Activated CD8-positive, alpha-beta memory T cell treated with anti-CD3 and anti-CD28 coated beads for 4 hours (primary cell): ENCODE measurements around the gene MC1R.
"Not testable (repeated sequence)": the region's sequence is repeated elsewhere in the genome, so short reads cannot be mapped to it uniquely, and the experiment has no call there.

Source experiments
- DNase-seq, 2 donors: peaks; one replicate each; pipeline ENCODE4 v3.0.0-alpha.2; 2020; ENCODE audit warnings: low read depth in 2 of 2

Gene MC1R

DNA sequence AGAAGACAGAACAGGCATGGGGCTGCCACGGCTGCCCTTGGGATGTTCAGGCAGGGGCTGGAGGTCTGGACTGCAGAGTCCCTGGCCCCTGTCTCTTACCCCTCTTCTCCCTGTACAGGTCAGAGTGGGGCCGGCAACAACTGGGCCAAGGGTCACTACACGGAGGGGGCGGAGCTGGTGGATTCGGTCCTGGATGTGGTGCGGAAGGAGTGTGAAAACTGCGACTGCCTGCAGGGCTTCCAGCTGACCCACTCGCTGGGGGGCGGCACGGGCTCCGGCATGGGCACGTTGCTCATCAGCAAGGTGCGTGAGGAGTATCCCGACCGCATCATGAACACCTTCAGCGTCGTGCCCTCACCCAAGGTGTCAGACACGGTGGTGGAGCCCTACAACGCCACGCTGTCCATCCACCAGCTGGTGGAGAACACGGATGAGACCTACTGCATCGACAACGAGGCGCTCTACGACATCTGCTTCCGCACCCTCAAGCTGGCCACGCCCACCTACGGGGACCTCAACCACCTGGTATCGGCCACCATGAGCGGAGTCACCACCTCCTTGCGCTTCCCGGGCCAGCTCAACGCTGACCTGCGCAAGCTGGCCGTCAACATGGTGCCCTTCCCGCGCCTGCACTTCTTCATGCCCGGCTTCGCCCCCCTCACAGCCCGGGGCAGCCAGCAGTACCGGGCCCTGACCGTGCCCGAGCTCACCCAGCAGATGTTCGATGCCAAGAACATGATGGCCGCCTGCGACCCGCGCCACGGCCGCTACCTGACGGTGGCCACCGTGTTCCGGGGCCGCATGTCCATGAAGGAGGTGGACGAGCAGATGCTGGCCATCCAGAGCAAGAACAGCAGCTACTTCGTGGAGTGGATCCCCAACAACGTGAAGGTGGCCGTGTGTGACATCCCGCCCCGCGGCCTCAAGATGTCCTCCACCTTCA, 16.2 kb downstream of the MC1R start:
- DNase-seq = no peak

DNA sequence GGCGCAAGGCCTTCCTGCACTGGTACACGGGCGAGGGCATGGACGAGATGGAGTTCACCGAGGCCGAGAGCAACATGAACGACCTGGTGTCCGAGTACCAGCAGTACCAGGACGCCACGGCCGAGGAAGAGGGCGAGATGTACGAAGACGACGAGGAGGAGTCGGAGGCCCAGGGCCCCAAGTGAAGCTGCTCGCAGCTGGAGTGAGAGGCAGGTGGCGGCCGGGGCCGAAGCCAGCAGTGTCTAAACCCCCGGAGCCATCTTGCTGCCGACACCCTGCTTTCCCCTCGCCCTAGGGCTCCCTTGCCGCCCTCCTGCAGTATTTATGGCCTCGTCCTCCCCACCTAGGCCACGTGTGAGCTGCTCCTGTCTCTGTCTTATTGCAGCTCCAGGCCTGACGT, 17.0 kb downstream of the MC1R start:
- DNase-seq = not testable (repeated sequence)

DNA sequence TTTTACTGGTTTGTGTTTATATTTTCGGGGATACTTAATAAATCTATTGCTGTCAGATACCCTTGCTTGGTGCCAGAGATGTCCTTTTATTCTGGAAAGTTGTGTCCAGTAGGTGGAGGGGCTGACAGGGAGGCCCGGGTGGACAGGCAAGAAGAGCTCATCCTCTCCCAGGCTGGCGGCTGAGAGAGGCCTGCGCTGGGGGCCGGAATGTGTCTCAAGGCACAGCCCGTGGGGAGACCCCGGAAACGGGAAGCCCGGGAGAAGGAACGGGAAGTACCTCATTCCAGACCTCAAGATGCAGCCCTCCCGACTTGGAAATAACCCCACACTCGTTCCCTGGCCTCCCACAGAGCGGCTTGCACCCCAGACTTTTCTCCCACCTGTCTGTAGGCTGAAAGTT, 17.4 kb downstream of the MC1R start:
- no peak for DNase-seq

DNA sequence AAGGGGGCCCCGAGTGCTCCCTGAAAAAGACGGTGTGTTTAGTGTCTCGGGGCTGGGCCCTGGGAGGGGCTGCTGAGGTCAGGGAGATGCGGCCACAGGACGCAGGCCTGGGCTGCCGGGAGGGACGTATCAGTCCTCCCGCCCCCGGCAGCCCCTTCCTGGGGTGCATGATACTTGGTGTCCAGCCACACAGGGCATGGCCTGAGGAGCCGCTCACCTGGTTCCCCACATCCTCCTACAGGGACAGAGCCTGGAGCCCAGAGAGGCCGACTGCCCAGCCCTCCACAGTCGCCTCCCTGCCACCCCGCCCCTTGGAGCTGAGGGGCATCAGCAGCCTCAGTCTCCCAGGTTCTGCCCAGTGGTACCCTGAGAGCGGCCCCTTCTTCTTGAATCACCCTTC, 17.8 kb downstream of the MC1R start:
- no peak for DNase-seq

DNA sequence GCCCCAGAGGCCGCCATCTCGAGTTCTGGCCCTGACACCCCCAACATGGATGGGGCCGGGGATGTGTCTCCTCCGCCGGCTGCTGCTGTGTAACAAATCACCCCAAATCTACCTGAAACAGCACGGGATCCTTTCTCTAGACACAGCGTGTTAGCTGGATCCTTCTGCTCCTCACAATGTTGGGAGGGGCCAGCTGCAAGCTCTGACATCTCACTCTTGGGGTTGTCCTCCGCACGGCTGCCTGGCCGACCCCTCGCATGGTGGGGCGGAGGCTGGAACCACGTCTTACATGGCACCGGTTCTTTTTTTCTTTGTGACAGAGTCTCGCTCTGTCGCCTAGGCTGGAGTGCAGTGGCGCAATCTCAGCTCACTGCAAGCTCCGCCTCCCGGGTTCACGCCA, 18.3 kb downstream of the MC1R start:
- DNase-seq = no peak

DNA sequence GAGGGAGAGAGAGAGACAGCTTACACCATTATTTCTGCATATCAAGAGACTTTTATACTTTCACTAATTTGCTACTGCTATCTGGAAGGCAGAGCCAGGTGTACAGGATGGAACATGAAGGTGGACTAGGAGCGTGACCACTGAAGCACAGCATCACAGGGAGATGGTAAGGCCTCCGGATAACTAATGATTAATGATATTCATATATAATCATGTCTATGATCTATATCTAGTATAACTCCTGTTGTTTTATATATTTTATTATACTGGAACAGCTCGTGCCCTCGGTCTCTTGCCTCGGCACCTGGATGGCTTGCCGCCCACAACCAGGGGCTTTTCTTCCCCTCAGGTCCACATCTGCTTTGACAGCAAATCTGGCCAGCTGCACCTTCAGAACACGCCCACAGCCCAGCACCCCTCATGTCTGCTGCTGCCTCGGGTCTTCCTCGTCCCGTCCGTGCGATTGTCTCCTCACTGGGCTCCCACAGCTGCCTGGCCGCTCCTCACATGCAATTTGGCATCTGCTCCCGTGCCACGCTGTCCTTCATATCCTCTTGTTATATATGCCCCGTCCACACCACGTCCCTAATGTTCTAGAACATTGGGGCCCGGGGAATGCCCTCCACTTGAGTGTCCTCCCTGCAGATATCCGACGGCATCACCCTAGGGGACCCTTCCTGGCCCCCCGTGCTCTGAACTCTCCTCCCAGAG, 19.7 kb downstream of the MC1R start:
- no peak for DNase-seq

DNA sequence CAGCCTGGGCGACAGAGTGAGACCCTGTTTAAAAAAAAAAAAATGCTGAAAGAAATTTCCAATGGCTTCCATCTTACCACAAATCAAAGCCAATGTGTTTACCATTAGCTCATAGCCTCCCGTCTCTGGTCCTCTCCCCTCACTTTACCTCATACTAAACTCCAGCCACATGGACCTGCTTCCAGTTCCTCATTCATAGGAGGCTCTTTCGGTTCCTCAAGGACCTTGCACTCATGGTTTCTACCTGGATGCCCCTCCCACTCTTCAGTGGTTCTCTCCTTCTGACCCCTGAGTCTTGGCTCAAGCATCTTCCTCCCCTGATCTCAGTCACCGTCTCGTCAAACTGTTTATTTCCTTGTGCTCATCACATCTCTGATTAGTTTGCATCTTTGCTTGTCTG, 26.1 kb downstream of the MC1R start:
- no peak for DNase-seq

DNA sequence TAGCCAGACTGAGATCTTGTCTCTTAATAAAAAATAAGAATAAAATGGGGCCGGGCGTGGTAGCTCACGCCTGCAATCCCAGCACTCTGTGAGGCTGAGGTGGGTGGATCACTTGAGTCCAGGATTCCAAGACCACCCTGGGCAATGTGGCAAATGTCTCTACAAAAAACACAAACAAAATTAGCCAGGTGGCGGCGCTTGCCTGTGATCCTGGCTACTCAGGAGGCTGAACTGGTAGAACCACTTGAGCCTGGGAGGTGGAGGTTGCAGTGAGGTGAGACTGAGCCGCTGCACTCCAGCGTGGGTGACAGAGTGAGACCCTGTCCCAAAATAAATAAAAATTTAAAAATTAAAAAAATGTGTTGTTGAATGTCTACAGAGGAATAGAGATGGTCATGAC, 27.0 kb downstream of the MC1R start:
- DNase-seq = no peak

DNA sequence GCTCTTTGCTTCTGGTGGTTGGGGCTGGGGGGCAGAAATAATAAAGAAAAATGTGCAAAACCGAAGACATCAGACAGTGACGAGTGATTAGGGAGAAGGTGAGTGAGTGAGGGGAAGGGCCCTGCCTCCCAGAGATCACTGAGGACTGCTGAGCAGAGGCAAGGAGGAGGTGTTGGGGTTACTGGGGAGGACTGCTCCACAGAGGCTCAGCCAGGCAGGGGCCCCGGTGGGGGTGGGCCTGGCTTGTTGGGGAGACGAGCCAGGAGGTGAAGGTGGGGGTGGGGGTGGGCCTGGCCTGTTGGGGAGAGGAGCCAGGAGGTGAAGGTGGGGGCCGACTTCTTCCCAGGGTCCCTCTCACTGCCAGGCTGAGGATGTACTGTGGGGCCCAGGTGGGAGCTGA, 27.9 kb downstream of the MC1R start:
- DNase-seq = no peak

DNA sequence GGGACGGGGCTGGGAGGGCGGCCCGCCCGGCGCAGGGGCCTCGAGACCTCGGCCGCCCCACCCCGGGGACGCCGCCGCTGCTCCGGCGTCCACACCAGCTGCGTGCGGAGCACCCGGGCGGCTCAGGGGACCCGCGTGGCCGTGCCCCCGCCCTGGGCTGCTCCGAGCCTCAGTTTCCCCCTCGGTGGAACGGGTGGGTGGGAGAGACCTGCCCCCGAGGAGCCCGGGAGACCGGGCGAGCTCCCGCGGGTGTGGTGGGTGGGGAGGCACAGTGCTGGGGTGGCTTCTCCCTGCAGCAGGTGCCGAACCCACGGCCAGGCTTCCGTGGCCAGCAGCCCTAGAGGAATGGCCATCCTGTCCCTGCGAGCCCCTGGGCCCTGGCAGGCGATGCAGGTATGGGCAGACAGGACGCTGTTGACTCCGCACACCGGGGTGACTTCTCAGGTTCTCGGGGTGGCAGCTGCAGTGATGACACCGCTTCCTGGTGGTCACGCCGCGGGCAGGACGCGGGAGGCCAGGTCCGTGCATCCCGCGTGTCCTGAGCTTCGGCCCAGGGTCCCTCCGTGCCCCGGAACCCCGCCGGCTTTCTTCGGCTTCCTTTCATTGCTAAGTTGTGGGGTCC, 30.6 kb downstream of the MC1R start:
- DNase-seq = no peak

DNA sequence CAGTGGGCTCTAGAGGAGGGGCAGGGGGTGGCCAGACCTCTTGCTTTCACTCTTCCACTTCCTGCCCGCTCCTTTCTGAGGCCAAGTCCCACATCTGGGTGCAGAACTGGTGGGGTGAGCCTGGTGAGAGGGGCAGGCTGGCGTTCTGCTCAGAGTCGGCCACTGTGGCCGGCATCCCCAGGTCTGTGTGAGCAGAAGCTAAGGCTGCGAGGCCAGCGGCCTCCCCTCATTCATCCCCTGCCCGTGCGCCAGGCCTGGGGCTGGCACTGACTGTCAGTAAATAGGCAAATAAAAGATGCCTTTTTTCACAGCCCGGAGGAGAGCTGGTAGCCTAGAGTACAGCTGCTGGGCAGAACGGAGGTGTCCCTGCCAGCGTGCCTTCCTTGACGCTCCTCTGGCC, 31.1 kb downstream of the MC1R start:
- no peak for DNase-seq

DNA sequence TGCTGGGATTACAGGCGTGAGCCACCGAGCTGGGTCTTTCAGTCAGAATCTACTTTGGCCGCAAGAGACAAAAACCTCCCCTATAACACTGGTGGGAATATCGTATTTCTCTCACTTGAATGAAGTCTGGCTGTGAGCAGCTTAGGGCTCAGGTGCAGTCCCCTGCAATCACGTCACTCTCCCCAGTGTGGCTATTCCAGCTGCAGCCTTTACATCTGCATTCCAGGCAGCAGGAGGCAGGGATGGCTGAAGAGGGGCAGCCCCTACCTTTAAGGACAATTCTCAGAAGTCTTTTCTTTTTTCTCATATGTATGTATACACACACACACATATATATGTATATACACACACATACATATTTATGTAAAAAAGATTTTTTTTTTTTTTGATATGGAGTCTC, 32.8 kb downstream of the MC1R start:
- no peak for DNase-seq

DNA sequence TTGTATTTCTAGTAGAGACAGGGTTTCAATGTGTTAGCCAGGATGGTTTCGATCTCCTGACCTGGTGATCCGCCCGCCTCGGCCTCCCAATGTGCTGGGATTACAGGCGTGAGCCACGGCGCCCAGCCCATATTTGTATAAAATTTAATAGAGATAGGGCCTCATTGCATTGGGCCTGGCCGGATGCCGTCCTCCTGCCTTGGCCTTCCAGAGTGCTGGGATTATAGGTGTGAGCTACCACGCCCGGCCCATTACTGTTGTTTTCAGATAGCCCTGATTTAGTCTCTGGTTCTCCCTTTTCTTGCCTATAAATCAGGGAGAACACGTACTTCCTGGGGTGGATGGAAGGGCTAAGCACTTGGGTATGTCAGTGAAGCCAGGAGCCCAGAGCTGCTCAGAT, 33.4 kb downstream of the MC1R start:
- no peak for DNase-seq

DNA sequence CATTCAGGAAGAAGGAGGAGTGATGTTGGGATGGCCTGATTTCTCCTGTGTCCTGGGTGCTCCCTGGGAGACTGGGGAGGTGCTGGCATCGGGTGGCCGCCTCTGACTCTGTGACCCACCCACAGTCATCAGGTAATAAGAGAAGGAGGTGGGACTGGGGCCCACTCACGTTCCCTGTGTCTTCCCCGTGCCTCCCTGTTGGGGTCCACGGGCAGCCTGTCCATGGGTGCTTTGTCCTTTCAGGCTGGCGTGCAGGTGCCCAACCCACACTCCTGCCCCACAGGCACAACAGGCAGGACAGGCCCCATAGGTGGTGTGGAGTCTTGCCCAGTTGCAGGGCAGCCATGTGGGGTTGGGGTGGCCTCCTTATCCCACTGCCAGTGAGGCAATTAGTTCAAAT, 33.9 kb downstream of the MC1R start:
- no peak for DNase-seq

DNA sequence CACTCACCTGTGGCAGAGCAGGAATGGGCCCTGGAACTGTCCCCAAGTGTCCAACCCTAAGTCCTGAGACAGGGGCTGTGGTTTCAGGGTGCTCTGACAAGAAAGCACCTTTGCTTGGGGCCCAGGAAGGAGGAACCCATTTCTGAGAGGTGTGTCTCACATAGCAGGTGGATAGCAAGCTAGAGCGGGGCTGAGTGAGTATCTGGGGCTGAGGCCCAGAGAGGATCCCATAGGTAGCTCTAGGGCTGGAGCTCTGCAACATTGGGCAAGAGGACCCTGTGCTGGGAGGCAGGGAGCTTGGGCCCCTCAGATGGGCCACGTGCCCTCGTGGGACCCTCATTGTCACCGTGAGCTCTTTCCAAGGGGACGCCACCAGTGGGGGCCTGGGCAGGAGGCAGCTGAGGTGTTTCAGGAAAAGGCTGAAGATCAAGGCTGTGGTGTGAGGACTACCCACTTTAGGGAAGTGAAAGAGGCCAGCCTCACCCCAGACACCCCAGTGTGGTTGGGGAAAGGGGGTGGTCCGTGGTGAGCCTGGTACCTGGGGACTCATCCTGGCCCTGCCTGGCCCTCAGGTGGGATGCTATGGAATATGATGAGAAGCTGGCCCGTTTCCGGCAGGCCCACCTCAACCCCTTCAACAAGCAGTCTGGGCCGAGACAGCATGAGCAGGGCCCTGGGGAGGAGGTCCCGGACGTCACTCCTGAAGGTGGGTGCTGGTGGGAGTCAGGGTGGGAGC, 35.2 kb downstream of the MC1R start:
- no peak for DNase-seq

DNA sequence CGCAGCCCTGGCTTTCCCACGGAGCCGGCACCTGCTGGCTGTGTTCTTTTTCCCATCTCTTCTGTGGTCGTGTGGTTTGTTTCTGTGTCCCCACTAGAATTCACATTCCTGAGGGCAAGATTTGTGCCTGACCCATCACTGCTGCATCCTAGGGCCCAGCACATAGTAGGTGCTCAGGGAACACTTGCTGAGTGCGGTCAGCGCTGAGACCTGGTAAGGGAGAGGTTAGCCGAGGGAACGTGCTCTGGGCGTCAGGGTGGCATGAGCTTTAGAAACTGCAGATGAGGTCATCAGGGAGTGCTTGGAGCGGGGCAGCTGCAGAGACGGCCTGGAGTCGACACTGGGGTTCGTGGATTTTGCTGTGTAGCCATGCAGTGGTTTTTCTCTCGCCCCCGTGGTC, 35.8 kb downstream of the MC1R start:
- DNase-seq = no peak

DNA sequence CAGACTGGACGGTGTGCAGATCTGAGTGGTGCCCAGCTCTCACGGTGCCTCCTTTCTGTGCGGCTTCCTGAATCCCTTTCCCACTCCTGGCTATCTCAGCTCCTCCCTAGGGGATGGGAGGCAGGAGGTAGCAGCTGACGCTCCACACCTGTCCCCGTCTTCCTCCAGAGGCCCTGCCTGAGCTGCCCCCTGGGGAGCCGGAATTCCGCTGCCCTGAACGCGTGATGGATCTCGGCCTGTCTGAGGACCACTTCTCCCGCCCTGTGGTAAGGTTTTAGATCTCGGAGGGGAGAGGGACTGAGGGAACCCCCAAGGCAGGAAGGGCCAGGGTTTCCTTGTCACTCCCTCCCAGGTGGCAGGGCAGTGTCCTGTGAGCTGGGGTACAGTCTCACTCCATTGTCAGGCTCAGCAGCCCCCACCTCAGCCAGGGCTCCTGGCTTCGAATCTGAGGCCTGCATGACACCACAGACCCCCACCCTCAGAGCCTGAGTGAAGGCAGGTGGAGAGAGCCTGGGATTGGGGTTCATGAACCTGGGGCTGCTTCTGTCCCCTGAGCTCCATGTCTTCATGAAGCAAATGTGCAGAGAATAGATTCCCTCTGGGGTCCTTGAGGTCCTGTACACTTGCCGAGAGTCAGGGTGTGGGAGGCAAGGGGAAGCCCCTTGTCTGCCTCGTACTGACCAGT, 36.5 kb downstream of the MC1R start:
- DNase-seq = no peak

DNA sequence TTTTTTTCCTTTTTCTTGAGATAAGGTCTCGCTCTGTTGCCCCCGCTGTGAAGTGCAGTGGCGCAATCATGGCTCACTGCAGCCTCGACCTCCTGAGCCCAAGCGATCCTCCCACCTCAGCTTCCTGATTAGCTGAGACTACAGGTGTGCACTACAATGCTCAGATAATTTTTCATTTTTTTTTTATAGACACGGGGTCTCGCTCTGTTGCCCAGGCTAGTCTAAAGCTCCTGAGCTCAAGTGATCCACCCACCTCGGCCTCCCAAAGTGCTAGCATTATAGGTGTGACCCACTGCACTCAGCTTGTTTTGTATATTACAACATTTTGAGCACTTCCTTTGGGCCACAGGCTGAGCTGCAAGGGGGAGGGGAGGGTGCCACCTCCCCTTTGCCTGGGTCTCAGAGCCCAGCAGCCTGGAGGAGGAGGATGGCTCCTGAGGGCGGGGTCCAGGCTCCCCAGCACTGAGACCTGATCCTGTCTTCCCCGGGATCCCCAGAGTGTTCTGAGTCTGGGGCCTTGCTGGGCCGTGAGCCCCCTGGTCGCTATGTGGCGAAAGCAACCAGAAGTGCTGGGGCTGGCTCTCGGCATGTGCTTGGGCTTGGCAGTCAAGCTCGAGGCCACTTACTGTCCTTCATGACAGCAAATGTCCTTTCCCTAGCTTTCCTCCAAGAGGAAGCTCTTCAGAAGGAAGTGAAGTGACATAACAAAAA, 38.0 kb downstream of the MC1R start:
- no peak for DNase-seq

DNA sequence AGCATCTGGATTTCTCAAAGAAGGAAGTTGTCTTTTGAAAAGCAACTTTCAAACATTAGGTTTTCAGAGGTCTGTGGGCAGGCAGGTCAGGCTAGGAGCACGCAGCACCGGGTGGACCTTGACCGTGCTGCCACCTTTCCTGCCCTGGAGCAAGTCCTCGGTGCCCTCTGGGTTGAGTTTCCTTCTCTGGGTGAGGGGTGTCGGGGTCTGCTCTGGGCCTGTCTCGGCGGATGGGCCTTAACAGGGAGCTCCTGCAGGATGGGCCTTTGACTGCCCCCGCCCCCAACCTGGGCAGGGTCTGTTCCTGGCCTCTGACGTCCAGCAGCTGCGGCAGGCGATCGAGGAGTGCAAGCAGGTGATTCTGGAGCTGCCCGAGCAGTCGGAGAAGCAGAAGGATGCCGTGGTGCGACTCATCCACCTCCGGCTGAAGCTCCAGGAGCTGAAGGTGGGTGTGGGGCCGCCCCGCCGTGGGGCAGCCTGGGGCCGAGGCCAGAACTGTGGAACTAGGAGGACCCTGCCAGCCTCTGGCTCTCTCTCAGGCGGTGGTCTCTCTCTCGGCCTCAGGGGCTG, 38.6 kb downstream of the MC1R start:
- no peak for DNase-seq

DNA sequence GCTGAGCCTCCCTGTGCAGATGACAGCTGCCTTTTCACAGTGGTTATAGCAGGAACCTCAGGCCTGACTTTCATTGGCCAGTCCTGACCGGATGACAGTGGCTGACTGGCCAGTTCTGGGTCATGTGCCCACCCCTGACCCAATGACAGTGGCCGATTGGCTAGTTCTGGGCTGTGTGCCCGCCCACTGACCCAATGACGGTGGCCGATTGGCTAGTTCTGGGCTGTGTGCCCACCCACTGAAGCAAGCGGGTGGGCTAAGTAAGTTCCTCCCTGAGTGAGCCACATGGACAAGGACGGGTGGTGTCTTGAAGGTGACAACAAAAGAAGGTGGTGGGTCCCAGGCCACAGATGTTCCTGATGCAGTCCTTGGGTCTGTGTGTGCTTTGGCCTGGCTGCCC, 39.4 kb downstream of the MC1R start:
- no peak for DNase-seq

DNA sequence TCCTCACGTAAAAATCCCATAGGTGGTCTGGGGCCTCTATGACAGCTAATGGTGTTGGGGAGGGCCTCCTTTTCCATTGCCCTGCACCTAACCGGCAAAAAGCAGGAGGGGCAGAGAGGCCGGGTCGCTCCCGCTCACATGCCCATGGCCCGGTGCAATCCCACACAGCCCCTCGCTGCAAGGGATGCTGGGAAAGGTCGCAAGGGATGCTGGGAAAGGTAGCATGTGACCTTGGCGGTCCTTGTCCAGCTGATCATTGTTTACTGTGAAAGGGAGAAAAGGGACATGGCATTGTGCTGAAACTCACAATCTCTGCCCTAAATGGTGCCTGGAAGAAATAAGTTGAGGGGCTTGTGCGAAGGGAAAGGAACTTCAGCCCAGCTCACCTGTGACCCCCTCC, 39.9 kb downstream of the MC1R start:
- no peak for DNase-seq
